ENCODE results near the gene ARHGEF28.

Gene ARHGEF28

GRCh38 chr5:73654819-73655318 is 28.9 kb downstream of the ARHGEF28 start:
- DNase-seq: no peak

- DNase-seq: no peak
Measured at GRCh38 chr5:73655521-73656160, 29.6 kb downstream of the ARHGEF28 start.

- DNase-seq: no peak
Measured at GRCh38 chr5:73661753-73662152, 35.8 kb downstream of the ARHGEF28 start.

GRCh38 chr5:73663161-73663859 is 37.3 kb downstream of the ARHGEF28 start:
- DNase-seq: no peak

- no peak for DNase-seq
Measured at GRCh38 chr5:73663860-73664240, 37.9 kb downstream of the ARHGEF28 start.

DNA sequence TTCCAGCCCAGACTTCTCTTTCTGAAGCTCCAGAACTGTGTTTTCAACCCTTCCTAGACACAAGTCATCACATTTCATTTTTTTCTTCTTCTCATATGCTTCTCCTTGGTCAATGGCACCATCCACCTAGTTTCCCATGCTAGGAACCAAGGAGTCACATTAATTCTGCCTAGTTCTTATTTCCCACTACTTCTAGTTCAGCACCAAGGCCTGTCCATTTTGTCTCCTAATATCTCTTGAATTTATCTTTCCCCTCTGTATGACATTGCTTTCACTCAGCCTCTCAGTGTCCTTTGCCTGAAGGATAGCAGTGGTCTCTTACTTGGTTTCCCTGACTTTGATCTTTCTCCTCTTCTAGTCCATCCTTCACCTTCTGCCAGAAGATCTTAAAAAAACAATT is 38.8 kb downstream of the ARHGEF28 start:
- DNase-seq: no peak

- DNase-seq: no peak
Measured at GRCh38 chr5:73666891-73667290, 40.9 kb downstream of the ARHGEF28 start.

- no peak for DNase-seq
Measured at GRCh38 chr5:73668017-73668416, 42.0 kb downstream of the ARHGEF28 start.

DNA sequence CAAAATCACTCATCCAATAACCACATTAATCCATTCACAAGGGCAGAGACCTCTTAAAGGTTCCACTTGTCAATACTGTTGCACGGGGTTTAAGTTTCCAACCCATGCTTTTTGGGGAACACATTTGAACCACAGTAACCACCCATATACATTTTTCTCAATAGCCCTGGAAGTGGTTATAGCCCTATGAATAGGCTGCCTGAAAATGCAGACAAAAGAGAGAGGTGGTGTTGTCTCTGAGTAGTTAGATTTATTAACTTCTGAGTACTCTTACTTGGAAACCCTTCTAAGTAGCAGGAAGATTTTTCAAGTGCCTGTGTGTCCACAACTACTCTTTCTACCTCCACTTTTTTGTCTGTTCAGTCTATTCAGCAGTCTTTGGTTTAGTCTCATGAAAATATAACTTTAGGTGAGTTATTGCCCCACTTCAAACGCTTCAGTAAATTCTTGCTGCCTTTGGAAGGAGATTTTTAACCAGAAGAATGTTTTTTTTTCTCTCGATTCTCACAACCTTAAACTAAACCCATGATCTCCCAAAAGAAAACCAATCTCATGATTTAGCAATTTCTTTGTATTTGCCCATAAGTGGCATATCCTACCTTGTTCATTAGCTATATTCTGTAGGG is 42.6 kb downstream of the ARHGEF28 start:
- no peak for DNase-seq

DNA sequence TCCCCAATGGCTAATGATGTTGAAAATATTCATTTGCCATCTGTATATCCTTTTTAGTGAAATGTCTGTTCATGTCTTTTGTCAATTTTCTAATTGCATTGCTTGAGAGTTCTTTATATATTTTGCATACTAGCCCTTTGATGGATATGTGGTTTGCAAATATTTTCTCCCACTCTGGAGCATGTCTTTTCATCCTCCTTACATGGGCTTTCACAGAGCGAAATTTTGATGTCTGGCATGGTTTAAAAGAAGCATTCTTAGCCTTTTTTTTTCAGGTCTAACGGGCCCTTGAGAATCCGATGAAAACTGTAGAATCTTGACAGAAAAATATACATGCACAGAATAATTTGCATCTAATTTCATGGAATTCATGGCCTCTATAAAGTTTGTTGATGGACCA is 44.7 kb downstream of the ARHGEF28 start:
- DNase-seq: peak; percentile 70

- DNase-seq: no peak
Measured at GRCh38 chr5:73672132-73672531, 46.1 kb downstream of the ARHGEF28 start.

DNA sequence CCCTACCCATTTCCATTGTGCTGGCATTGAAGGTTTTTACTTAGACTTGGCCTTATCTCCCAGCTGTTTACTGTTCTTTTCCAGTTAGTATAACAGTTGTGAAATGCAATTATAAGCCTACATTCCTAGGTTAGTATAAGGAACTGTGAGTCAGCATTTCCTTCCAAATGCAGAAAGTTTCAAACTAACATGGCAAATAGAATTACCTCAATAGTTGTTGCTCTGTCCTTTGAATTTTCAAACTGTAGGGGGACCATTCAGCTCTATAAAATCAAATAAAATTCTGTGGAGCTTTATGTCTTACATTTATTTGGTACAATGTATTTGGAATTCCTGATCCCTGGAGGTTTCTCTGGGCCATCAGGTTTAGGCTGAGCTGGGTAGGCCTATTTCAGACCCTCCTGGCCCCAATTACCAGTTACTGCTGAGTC is 47.2 kb downstream of the ARHGEF28 start:
- DNase-seq: no peak

- no peak for DNase-seq
Measured at GRCh38 chr5:73674669-73675004, 48.6 kb downstream of the ARHGEF28 start.

GRCh38 chr5:73678322-73678740 is 52.3 kb downstream of the ARHGEF28 start:
- peak; percentile 44 for DNase-seq

- DNase-seq: no peak
Measured at GRCh38 chr5:73678807-73679206, 52.8 kb downstream of the ARHGEF28 start.

GRCh38 chr5:73682176-73682575 is 56.2 kb downstream of the ARHGEF28 start:
- no peak for DNase-seq

DNA sequence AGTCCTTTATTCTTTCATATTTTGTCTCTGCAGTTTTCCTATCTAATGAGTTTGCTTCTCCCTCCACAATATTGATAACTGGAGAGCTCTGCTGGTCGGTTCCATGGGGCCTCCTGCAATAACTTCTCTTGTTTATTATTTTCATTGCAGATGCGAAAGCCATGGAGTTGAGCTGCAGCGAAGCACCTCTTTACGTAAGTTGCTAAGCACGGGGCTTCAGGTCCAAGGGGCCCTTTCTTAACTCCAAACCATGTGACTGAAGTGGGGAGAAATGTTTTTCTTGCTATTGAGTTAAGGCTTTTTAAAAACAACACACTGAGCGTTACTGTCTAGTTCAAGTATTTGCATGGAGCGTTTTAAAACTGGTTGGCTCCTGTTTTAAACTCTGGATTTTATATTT is 58.7 kb downstream of the ARHGEF28 start:
- no peak for DNase-seq

DNA sequence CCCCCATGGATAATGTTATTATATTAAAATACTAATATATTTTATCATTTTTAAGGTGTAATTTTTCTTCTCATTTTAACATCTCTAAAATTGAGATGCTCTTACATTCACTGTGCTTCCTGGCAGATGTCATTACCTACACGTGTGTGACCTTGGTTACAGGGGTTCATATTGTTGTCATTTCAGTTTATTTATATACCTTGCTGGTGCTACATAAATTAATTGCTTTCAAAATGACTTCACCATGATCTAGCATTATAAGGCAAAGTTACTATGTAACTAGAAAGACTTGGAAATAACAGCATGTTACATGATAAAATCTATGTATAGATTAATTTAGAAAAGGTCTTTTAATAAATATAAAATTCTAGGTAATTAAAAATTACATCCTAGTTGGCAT is 60.9 kb downstream of the ARHGEF28 start:
- DNase-seq: no peak

DNA sequence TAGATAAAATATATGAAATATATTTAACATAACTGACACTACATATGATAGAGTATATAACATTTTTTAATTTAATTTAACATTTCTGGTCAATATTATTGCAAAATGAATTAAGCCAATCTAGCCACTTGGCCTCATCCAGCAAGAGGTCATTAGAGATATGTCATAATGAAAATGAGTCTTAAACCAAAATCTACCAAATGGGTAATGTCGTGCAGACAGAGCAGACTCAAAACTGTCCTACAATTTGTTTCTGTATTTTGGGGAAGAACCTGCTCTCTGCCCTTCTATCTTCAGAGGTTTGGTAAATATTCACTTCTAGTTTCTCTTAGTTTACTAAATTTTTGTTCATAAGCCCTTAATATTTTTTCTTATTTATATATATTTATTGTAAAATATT is 61.4 kb downstream of the ARHGEF28 start:
- DNase-seq: no peak

- no peak for DNase-seq
Measured at GRCh38 chr5:73690015-73690414, 64.0 kb downstream of the ARHGEF28 start.

DNA sequence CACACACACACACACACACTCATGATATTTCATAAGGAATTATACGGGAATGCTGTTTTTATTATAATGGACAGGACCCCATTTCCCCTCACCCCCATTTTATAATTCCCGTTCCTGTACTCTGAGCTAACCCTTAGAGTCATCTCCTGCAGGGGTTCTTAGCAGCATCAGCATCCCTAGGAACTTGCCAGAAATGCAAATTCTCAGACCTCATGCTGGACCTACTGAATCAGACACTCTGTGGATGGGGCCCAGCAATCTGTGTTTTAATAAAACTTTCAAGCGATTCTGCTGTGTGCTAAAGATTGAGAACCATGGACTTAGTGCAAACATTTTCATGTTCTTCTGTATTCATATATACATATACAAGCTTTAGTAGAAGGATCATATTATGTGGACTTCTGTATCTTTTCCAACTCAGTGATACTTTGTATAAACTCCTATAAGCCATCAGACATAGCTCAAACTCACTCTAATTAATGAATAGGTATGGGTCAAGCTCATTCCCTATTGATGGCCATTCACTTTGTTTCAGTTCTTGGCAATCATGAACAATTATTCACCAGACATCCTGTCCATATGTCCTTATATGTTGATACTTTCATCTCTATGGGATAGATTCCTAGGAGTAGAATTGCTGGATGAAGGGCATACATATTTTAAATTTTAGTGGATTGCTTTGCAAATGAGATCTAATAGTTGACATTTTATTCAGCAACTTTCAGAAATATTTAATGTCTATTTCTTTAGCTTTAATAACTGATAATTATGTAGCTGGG is 65.5 kb downstream of the ARHGEF28 start:
- DNase-seq: no peak

- DNase-seq: no peak
Measured at GRCh38 chr5:73692166-73692640, 66.2 kb downstream of the ARHGEF28 start.

DNA sequence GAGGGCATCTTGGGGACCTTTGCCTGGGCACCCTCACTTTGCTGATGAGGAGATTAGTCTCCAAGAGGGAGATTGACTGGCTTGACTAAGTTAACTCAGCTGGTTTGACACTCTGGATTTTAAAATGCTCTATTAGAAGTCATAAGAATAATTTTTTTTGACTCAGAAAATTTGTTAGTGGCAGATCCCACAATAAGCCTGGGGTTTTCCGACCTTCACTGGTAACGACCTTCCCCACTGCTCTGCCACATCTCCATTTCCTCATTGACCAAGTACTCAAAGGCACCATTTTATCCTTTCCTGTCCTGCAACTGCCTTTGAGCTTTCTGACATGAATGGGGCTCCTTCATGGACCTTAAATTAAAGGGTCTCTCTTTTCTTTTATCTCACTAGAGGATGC is 67.0 kb downstream of the ARHGEF28 start:
- no peak for DNase-seq

Data from NCI-H526 treated with DMSO at 0.1 percent for 48 hours (cell line).